ENCODE measurements around the gene UVSSA. TPM values are rescaled to one million over a fixed set of nuclear protein-coding genes. Genes with fewer than 3 reads are reported as not detected.

UVSSA gene
- total RNA-seq, 4 donors from 2014 or later = 13.5 to 114 (median 34.2) TPM

DNA sequence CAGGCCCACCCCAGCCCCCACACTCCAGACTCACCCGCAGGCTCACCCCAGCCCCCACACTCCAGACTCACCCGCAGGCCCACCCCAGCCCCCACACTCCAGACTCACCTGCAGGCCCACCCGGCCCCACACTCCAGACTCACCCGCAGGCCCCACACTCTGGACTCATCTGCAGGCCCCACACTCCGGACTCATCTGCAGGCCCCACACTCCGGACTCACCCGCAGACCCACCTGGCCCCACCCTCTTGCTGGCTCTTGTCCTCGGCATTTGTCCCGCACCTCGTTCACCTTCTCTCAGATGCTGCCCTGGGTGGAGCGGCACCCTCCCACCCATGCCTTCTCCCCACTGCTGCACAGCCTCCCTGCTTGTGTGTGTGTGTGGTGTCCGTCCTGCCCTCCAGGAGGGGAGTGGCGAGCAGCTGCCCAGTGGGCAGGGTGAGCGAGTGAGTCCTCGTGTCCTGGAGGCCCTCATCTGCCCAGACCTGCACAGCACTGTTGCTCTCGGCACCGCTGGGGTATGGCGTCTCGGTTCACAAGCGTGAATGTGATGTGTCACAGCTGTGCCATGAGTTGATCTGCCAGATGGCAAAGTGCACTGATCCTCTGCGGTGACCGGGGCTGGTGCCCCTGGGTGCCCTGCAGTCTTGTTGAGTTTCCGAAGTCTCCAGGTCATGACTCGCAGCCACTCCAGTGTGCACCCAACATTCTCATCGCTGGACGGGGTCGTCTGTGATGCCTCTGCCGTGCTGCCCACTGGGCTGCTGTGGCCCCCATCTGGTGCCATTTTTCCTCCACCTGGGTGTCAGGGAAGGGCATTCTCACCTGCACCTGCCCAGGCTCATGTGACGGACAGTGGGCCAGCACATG lies 29.6 kb upstream of the UVSSA start:
- DNase-seq = no peak
- H3K27me3 ChIP-seq = no peaks in the 10 kb centered on the region
- in situ Hi-C loops (cut with MboI; ENCODE audit: low pct_ligation_motif_present in 1 of 4, low pct_unique_long_range_greater_than_20kb in 1 of 4, low sequenced_read_pairs in 3 of 4) (no loop called here), intact Hi-C loops (cut with DNase I; ENCODE audit: low total_unique reads) (no loop called here)
- 94% methylated on average over 29 of the region's 29 CpGs; no CpG with 5 or more reads in 1 of the 2 donors for WGBS, 2 donors (ENCODE audit: low coverage in 1 of 2)
- H3K4me1 ChIP-seq = no peaks in the 10 kb centered on the region
- H3K9me3 ChIP-seq = no peaks in the 10 kb centered on the region
- peaks cover 0 to 57% (median 23%) of the 10 kb centered on the region in 4 donors for H3K36me3 ChIP-seq
- no peak overlapping the region for H3K4me3 ChIP-seq
- TF ChIP-seq, protein P1, sequence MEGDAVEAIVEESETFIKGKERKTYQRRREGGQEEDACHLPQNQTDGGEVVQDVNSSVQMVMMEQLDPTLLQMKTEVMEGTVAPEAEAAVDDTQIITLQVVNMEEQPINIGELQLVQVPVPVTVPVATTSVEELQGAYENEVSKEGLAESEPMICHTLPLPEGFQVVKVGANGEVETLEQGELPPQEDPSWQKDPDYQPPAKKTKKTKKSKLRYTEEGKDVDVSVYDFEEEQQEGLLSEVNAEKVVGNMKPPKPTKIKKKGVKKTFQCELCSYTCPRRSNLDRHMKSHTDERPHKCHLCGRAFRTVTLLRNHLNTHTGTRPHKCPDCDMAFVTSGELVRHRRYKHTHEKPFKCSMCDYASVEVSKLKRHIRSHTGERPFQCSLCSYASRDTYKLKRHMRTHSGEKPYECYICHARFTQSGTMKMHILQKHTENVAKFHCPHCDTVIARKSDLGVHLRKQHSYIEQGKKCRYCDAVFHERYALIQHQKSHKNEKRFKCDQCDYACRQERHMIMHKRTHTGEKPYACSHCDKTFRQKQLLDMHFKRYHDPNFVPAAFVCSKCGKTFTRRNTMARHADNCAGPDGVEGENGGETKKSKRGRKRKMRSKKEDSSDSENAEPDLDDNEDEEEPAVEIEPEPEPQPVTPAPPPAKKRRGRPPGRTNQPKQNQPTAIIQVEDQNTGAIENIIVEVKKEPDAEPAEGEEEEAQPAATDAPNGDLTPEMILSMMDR (IDR thresholded peaks at IDR 0.05) = no peak
- no peak for TF ChIP-seq POLR2A (IDR thresholded peaks at IDR 0.05)
- H3K27ac ChIP-seq = no peak overlapping the region

DNA sequence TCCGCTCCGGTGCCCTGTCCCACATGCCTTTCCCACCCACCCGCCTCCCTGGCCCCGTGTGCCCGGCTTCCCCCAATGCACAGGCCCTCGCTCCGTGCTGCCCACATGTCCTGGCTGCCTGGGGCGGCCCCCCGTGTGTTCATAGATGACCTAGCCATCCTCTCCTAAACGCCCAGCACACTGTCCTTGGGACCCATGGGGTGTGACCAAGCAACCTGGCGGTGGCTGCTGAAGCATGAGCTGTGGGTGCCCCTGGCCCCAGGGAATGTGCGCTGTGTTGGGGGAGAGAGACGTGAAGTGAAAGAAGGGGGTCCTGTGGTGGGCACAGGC lies 29.0 kb upstream of the UVSSA start:
- H3K27ac ChIP-seq = no peak overlapping the region
- H3K4me1 ChIP-seq = no peaks in the 10 kb centered on the region
- no peak overlapping the region for H3K4me3 ChIP-seq
- in situ Hi-C loops (cut with MboI; ENCODE audit: low pct_ligation_motif_present in 1 of 4, low pct_unique_long_range_greater_than_20kb in 1 of 4, low sequenced_read_pairs in 3 of 4) (no loop called here), intact Hi-C loops (cut with DNase I; ENCODE audit: low total_unique reads) (no loop called here)
- TF ChIP-seq POLR2AphosphoS5 (IDR thresholded peaks at IDR 0.05) (no peak), EP300 (IDR thresholded peaks at IDR 0.05; ENCODE audit: low read depth) (no peak), POLR2A (IDR thresholded peaks at IDR 0.05) (no peak)
- H3K9me3 ChIP-seq = no peaks in the 10 kb centered on the region
- peaks cover 0 to 56% (median 22%) of the 10 kb centered on the region in 4 donors for H3K36me3 ChIP-seq
- WGBS, 2 donors (ENCODE audit: low coverage in 1 of 2) = 99 to 100% methylated on average over 1 to 13 of the region's 13 CpGs
- H3K27me3 ChIP-seq = no peaks in the 10 kb centered on the region
- no peak for DNase-seq

DNA sequence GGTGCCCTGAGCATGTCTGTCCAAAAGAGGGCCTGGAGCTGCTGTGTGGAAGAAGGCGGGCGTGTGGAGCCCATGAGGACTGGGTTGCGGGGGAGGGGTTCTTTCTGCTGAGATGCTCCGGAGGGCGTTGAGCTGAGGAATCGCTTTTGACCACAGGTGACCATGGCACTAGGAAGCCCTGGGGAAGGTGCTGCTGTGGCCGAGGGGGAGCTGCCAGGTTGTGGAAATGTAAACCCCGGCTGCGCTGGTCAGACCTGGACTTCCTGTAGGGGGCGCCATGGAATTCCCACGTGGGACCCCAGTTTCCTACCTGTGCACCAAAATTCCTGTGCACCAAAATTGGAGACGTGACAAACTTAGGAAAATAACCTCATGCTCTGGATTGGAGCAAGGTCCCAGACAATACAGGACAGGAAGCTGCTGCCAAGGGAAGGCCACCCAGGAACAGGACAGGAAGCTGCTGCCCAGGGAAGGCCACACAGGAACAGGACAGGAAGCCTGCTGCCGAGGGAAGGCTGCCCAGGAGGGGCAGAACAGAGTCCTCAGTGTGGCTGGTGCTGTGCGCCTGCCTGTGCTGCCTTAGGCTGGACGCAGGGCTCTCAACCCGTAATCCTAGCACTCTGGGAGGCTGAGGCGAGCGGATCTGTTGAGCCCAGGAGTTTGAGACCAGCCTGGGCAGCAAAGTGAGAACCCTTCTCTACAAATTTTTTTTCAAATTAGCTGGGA lies 28.4 kb upstream of the UVSSA start:
- Histone ChIP-seq H3K9me3 (no peaks in the 10 kb centered on the region), H3K4me1 (no peaks in the 10 kb centered on the region), H3K36me3 (peaks cover 0 to 53% (median 22%) of the 10 kb centered on the region in 4 donors), H3K4me3 (no peak overlapping the region), H3K27me3 (no peaks in the 10 kb centered on the region), H3K27ac (no peak overlapping the region)
- DNase-seq = no peak
- in situ Hi-C loops (cut with MboI; ENCODE audit: low pct_ligation_motif_present in 1 of 4, low pct_unique_long_range_greater_than_20kb in 1 of 4, low sequenced_read_pairs in 3 of 4) (no loop called here), intact Hi-C loops (cut with DNase I; ENCODE audit: low total_unique reads) (no loop called here)
- WGBS, 2 donors (ENCODE audit: low coverage in 1 of 2) = 90 to 94% methylated on average over 9 to 18 of the region's 18 CpGs
- no peak for TF ChIP-seq POLR2A (IDR thresholded peaks at IDR 0.05)
- TF ChIP-seq POLR2AphosphoS5 (IDR thresholded peaks at IDR 0.05) = no peak
- TF ChIP-seq, protein P1 (IDR thresholded peaks at IDR 0.05) = peak; percentile 10 to 33 (median 21)
- no peak for TF ChIP-seq EP300 (IDR thresholded peaks at IDR 0.05; ENCODE audit: low read depth)

DNA sequence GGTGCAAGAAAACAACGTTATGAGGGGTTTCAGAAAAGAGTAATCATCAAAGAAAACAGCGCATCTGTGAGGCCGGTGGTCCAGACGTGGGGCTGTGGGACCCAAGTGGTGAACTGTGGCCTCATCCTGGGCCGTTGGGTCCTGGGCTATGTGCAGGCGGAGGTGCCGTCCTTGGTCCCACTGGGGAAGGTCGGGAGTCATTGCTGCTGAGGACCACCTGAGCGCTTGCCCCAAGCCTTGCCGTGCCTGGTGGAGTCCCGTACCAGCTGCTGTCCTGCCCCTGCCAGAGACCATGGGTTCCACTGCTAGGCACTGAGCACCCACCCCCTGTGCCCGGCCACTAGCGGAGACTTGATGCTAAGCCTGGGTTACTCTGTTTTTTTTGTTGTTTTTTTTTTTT lies 25.5 kb upstream of the UVSSA start:
- Histone ChIP-seq H3K4me3 (no peak overlapping the region), H3K27me3 (no peaks in the 10 kb centered on the region), H3K4me1 (no peaks in the 10 kb centered on the region), H3K36me3 (peaks cover 0 to 30% (median 10%) of the 10 kb centered on the region in 4 donors), H3K9me3 (no peaks in the 10 kb centered on the region), H3K27ac (no peak overlapping the region)
- WGBS, 2 donors (ENCODE audit: low coverage in 1 of 2) = 76 to 96% methylated on average over 6 to 13 of the region's 13 CpGs
- TF ChIP-seq POLR2A (IDR thresholded peaks at IDR 0.05) (no peak), EP300 (IDR thresholded peaks at IDR 0.05; ENCODE audit: low read depth) (no peak), POLR2AphosphoS5 (IDR thresholded peaks at IDR 0.05) (no peak)
- TF ChIP-seq, protein P1 (IDR thresholded peaks at IDR 0.05) = no peak
- no peak for DNase-seq
- intact Hi-C loops (cut with DNase I; ENCODE audit: low total_unique reads) (no loop called here), in situ Hi-C loops (cut with MboI; ENCODE audit: low pct_ligation_motif_present in 1 of 4, low pct_unique_long_range_greater_than_20kb in 1 of 4, low sequenced_read_pairs in 3 of 4) (no loop called here)
